Transverse colon (tissue), 3 donors: Measurements from ENCODE around the gene RAPGEF5.

Experiments
- CTCF ChIP-seq, 5 experiments: fragments of 200-600 bp in 3 of 5; fragments of 450-650 bp in 2 of 5; sonication (generic) in 3 of 5; IDR thresholded peaks; 1 replicate in 2 of 5; 2 replicates in 3 of 5; pipeline ENCODE4 v1.5.1; 2016 to 2017; ENCODE audit warnings: antibody characterized with exemption in 5 of 5, inconsistent platforms in 3 of 5, mild to moderate bottlenecking in 2 of 5, moderate library complexity in 1 of 5
- EP300 ChIP-seq: sonication (generic); formaldehyde crosslinking; IDR thresholded peaks from one replicate; pipeline ENCODE4 v1.6.1; 2017; ENCODE audit warnings: antibody characterized with exemption, low read depth
- POLR2A ChIP-seq: fragments of 450-650 bp; IDR thresholded peaks from one replicate; pipeline ENCODE4 v1.6.1; 2016; ENCODE audit warnings: antibody characterized with exemption, mild to moderate bottlenecking, moderate library complexity

GRCh38 chr7:22214000-22214399 is 143.0 kb downstream of the RAPGEF5 start:
- TF ChIP-seq CTCF (IDR thresholded peaks at IDR 0.05) (no peak), POLR2A (no peak), EP300 (no peak)
